ENCODE data around the gene LAMB1. TPM values are rescaled to one million over a fixed set of nuclear protein-coding genes. Genes with fewer than 3 reads are reported as not detected.
A peak's percentile ranks its signal among the peaks of the same experiment; 100 is the strongest.

The LAMB1 gene
- total RNA-seq, 1 donor from 2014 or later: 220 TPM

DNA sequence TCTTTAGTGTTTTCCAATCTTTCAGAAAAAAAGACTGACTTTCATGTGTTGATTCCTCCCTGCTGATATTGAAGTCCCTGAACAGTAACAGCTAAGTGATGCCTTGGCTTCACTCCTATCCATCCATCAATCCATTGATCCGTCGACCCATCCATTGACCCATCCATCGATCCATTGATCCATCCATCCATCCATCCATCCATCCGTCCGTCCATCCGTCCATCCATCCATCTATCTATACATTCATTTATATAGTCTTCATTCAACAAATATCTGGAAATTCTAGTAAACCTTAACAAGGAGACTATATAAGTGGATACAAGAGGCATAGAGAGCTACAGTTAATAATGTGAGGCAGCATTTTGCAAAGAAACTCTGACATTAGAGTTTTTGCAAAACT is 21.6 kb upstream of the LAMB1 start:
- TF ChIP-seq, protein P1, sequence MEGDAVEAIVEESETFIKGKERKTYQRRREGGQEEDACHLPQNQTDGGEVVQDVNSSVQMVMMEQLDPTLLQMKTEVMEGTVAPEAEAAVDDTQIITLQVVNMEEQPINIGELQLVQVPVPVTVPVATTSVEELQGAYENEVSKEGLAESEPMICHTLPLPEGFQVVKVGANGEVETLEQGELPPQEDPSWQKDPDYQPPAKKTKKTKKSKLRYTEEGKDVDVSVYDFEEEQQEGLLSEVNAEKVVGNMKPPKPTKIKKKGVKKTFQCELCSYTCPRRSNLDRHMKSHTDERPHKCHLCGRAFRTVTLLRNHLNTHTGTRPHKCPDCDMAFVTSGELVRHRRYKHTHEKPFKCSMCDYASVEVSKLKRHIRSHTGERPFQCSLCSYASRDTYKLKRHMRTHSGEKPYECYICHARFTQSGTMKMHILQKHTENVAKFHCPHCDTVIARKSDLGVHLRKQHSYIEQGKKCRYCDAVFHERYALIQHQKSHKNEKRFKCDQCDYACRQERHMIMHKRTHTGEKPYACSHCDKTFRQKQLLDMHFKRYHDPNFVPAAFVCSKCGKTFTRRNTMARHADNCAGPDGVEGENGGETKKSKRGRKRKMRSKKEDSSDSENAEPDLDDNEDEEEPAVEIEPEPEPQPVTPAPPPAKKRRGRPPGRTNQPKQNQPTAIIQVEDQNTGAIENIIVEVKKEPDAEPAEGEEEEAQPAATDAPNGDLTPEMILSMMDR (conservative IDR thresholded peaks at IDR 0.05; ENCODE audit: low read depth, low read length): no peak
- DNase-seq (ENCODE audit: low read depth): no peak

GRCh38 chr7:108020585-108020984 is 17.6 kb upstream of the LAMB1 start:
- H3K4me3 ChIP-seq (ENCODE audit: low read depth, low read length): no peak overlapping the region
- DNase-seq (ENCODE audit: low read depth): no peak
- TF ChIP-seq, protein P1 (conservative IDR thresholded peaks at IDR 0.05; ENCODE audit: low read depth, low read length): no peak

More for the DNA sequence above, 21.6 kb upstream of the LAMB1 start:
- H3K4me3 ChIP-seq (ENCODE audit: low read depth, low read length): no peak overlapping the region

DNA sequence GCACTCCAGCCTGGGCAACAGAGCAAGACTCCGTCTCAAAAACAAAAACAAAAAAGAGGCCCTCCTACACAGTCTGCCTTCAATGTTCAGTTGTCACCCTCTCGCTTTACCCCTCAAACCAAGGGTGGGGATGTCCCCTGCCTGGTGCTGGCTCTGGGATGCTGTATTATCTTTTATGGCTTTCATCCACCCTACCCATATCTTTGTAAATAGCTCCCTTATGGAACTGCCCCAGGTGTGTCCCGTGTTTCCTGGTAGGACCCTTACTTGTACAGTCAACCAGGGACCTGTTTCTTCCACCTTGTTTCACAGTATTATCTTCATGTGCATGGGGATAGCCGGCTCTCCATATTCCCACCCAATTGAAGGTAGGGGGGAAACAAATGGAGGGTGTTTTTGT is 15.7 kb upstream of the LAMB1 start:
- TF ChIP-seq, protein P1 (conservative IDR thresholded peaks at IDR 0.05; ENCODE audit: low read depth, low read length): no peak
- no peak for DNase-seq (ENCODE audit: low read depth)
- H3K4me3 ChIP-seq (ENCODE audit: low read depth, low read length): no peak overlapping the region

DNA sequence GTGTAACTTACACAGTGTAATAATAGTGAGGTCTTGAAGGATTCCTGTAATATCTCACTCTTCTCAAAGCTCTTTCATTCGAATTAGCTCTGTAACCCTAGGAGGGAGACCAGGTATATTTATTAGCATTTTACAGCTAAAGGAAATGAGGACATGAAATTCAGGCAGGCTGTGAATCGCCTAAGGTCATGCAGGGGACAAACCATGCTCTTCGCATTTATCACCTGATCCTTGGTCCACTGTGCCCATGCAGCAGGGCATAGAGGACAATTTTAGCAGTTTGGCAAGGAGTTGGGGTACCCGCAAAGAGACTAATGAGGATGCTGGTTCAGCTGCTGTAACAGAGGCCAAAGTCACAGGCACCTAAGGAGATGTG is 14.8 kb upstream of the LAMB1 start:
- TF ChIP-seq, protein P1 (conservative IDR thresholded peaks at IDR 0.05; ENCODE audit: low read depth, low read length): no peak
- no peak overlapping the region for H3K4me3 ChIP-seq (ENCODE audit: low read depth, low read length)
- no peak for DNase-seq (ENCODE audit: low read depth)

DNA sequence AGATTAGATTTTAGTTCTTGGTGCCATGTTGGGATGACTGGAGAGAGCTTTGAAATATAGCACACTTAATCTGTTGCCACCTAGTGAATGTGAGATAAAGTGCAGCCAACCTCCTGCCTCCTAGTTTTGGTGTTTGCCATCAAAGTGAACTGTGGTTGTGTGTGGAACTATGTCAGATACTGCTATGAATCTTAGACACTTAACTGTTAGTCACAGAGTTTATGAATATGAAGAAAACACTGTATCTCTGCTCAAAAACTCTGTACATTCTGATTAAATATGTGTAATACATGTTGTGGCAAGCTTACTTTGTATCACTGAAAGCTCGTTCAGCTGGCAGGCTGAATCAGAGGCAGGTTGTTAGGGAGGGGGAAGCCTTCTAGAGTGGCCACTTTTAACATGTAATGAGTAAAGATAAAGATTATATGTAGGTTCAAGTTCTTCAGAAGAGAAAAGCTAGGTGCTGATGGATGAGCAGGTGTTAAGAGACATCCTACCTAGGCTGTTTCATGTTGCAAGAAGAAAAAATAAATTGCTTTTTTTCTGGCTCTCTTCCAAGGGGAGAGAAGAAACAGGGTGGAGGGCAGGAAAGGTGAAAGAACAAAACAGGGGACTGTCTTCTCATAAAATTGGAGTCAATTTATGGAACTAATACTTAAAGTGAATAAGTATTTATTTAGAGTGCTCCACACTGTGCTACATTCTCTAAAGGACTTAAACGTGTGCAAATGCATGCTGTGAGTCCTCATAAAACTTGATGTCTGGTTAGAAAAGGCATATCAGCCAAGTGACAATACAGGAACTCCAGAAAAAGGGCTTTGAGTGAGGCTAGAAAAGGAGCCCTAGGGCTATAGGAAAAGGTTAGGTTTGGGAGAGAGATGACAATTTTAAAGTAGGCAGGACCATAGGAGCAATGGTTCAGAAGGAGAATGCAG is 14.1 kb upstream of the LAMB1 start:
- no peak overlapping the region for H3K4me3 ChIP-seq (ENCODE audit: low read depth, low read length)
- TF ChIP-seq, protein P1 (conservative IDR thresholded peaks at IDR 0.05; ENCODE audit: low read depth, low read length): peak; percentile 63
- no peak for DNase-seq (ENCODE audit: low read depth)

DNA sequence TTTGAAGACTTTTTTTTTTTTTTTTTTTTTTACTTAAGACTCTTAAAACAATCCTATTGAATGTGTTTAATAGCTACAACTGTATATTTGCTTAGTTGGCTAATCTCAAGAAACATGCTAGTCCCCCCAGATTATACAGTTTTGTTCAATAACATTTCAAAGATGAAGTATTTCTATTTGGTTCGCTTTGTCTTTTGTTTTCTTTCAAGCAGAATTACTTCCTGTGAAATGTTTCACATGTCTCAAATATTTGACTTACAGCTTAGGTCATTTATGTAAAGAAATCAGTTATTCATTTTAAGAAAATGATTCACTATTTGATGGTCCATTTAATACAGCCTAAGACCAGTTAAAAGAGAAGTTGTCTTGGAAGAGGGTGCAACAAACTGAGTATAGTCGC is 12.8 kb upstream of the LAMB1 start:
- no peak overlapping the region for H3K4me3 ChIP-seq (ENCODE audit: low read depth, low read length)
- no peak for DNase-seq (ENCODE audit: low read depth)
- TF ChIP-seq, protein P1 (conservative IDR thresholded peaks at IDR 0.05; ENCODE audit: low read depth, low read length): no peak

Data from epithelial cell of proximal tubule (primary cell).